GM19023 (cell line): ENCODE data around the gene ATXN1.
"Not testable (repeated sequence)": the region's sequence is repeated elsewhere in the genome, so short reads cannot be mapped to it uniquely, and the experiment has no call there.

ENCODE experiments used
- ATAC-seq: cut with Tn5 transposase; IDR thresholded peaks from one replicate; pipeline ENCODE4 v1.9.1; 2021; ENCODE audit warnings: mild to moderate bottlenecking, moderate library complexity; ENCODE audit not compliant: unreplicated experiment

ATXN1 gene

GRCh38 chr6:16406538-16406937, 354.7 kb downstream of the ATXN1 start:
- ATAC-seq: not testable (repeated sequence)

- ATAC-seq: no peak
These were observed 355.9 kb downstream of the ATXN1 start for GRCh38 chr6:16405375-16405774.

GRCh38 chr6:16404456-16404855, 356.8 kb downstream of the ATXN1 start:
- ATAC-seq: no peak

GRCh38 chr6:16403831-16404230, 357.4 kb downstream of the ATXN1 start:
- ATAC-seq: no peak

GRCh38 chr6:16402581-16402900, 358.7 kb downstream of the ATXN1 start:
- ATAC-seq: no peak

- no peak for ATAC-seq
These were observed 361.0 kb downstream of the ATXN1 start for GRCh38 chr6:16400248-16400760.

GRCh38 chr6:16399695-16400094, 361.6 kb downstream of the ATXN1 start:
- no peak for ATAC-seq

GRCh38 chr6:16399158-16399557, 362.1 kb downstream of the ATXN1 start:
- no peak for ATAC-seq

GRCh38 chr6:16398587-16398986, 362.7 kb downstream of the ATXN1 start:
- no peak for ATAC-seq

- no peak for ATAC-seq
These were observed 363.6 kb downstream of the ATXN1 start for GRCh38 chr6:16397623-16398022.

- ATAC-seq: no peak
These were observed 364.6 kb downstream of the ATXN1 start for GRCh38 chr6:16396497-16397319.

GRCh38 chr6:16394632-16395031, 366.6 kb downstream of the ATXN1 start:
- no peak for ATAC-seq

GRCh38 chr6:16393326-16393725, 367.9 kb downstream of the ATXN1 start:
- no peak for ATAC-seq

- ATAC-seq: no peak
These were observed 369.2 kb downstream of the ATXN1 start for GRCh38 chr6:16392010-16392409.

- no peak for ATAC-seq
These were observed 369.8 kb downstream of the ATXN1 start for GRCh38 chr6:16391451-16391912.

GRCh38 chr6:16390909-16391450, 370.3 kb downstream of the ATXN1 start:
- not testable (repeated sequence) for ATAC-seq

GRCh38 chr6:16389642-16390041, 371.6 kb downstream of the ATXN1 start:
- no peak for ATAC-seq

GRCh38 chr6:16388488-16388887, 372.8 kb downstream of the ATXN1 start:
- no peak for ATAC-seq

GRCh38 chr6:16386057-16386456, 375.2 kb downstream of the ATXN1 start:
- ATAC-seq: no peak

- ATAC-seq: no peak
These were observed 377.6 kb downstream of the ATXN1 start for GRCh38 chr6:16383607-16384206.

- not testable (repeated sequence) for ATAC-seq
These were observed 379.3 kb downstream of the ATXN1 start for GRCh38 chr6:16381968-16382367.

- no peak for ATAC-seq
These were observed 380.9 kb downstream of the ATXN1 start for GRCh38 chr6:16380220-16380809.
